H9 (cell line): ENCODE measurements around the gene POU2AF1. TPM values are rescaled to one million over a fixed set of nuclear protein-coding genes. Genes with fewer than 3 reads are reported as not detected.

Experiments used
- DNase-seq: peaks from one replicate; pipeline ENCODE4 v3.0.0-alpha.2; 2017
- H2AFZ ChIP-seq: one replicate; pipeline ENCODE4 v1.6.1; 2013; ENCODE audit warnings: mild to moderate bottlenecking, low read length, control low read depth, moderate library complexity
- H2AK5ac ChIP-seq: 2 replicates; pipeline ENCODE4 v1.6.1; 2013; ENCODE audit warnings: low read length, control low read depth, mixed read lengths; ENCODE audit not compliant: insufficient read length
- H2BK120ac ChIP-seq: one replicate; pipeline ENCODE4 v1.6.1; 2013; ENCODE audit warnings: low read depth, mild to moderate bottlenecking, low read length, control low read depth, inconsistent platforms; ENCODE audit not compliant: poor library complexity, severe bottlenecking
- H2BK12ac ChIP-seq: 2 replicates; pipeline ENCODE4 v1.6.1; 2013; ENCODE audit warnings: low read length, control low read depth, mixed read lengths, low read depth; ENCODE audit not compliant: insufficient read length
- H2BK15ac ChIP-seq: 2 replicates; pipeline ENCODE4 v1.6.1; 2013; ENCODE audit warnings: low read depth, low read length, control low read depth
- H2BK20ac ChIP-seq: one replicate; pipeline ENCODE4 v1.6.1; 2013; ENCODE audit warnings: low read depth, mild to moderate bottlenecking, low read length, control low read depth, inconsistent platforms; ENCODE audit not compliant: poor library complexity, severe bottlenecking
- H2BK5ac ChIP-seq: 2 replicates; pipeline ENCODE4 v1.6.1; 2013; ENCODE audit warnings: low read length, control low read depth, mixed read lengths; ENCODE audit not compliant: insufficient read length
- H3K14ac ChIP-seq: 2 replicates; pipeline ENCODE4 v1.6.1; 2013; ENCODE audit warnings: low read length, control low read depth; ENCODE audit not compliant: insufficient read depth
- H3K18ac ChIP-seq: 2 replicates; pipeline ENCODE4 v1.6.1; 2013; ENCODE audit warnings: low read depth, mild to moderate bottlenecking, mixed read lengths, low read length, control low read depth; ENCODE audit not compliant: insufficient read length
- H3K23ac ChIP-seq: 2 replicates; pipeline ENCODE4 v1.6.1; 2013; ENCODE audit warnings: low read length, control low read depth, mixed read lengths, low read depth; ENCODE audit not compliant: insufficient read length
- H3K23me2 ChIP-seq: 2 replicates; pipeline ENCODE4 v1.6.1; 2013; ENCODE audit warnings: low read depth, mild to moderate bottlenecking, mixed read lengths, low read length, control low read depth; ENCODE audit not compliant: insufficient read length, poor library complexity, severe bottlenecking
- H3K27ac ChIP-seq: 2 replicates; pipeline ENCODE4 v1.5.1; 2013; ENCODE audit warnings: low read length, control low read depth, mixed read lengths, low read depth; ENCODE audit not compliant: insufficient read length
- H3K27me3 ChIP-seq: 2 replicates; pipeline ENCODE4 v1.6.1; 2013; ENCODE audit warnings: low read length, control low read depth, inconsistent platforms; ENCODE audit not compliant: insufficient read depth
- H3K4ac ChIP-seq: 2 replicates; pipeline ENCODE4 v1.6.1; 2013; ENCODE audit warnings: low read depth, mild to moderate bottlenecking, control low read depth, inconsistent platforms, low read length, moderate library complexity
- H3K4me1 ChIP-seq: 2 replicates; pipeline ENCODE4 v1.6.1; 2013; ENCODE audit warnings: low read length, control low read depth, inconsistent platforms; ENCODE audit not compliant: insufficient read depth
- H3K4me2 ChIP-seq: 2 replicates; pipeline ENCODE4 v1.6.1; 2013; ENCODE audit warnings: low read length, control low read depth, mixed read lengths; ENCODE audit not compliant: insufficient read length, insufficient read depth
- H3K56ac ChIP-seq: 2 replicates; pipeline ENCODE4 v1.6.1; 2013; ENCODE audit warnings: low read depth, mild to moderate bottlenecking, mixed read lengths, low read length, control low read depth; ENCODE audit not compliant: insufficient read length
- H3K79me1 ChIP-seq: 2 replicates; pipeline ENCODE4 v1.6.1; 2013; ENCODE audit warnings: low read depth, mild to moderate bottlenecking, moderate library complexity, low read length, control low read depth, inconsistent platforms; ENCODE audit not compliant: insufficient read depth, poor library complexity, severe bottlenecking
- H3K79me2 ChIP-seq: 2 replicates; pipeline ENCODE4 v1.6.1; 2013; ENCODE audit warnings: low read length, control low read depth, inconsistent platforms; ENCODE audit not compliant: insufficient read depth
- H3K9ac ChIP-seq: 2 replicates; pipeline ENCODE4 v1.6.1; 2013; ENCODE audit warnings: low read length, control low read depth, mixed read lengths; ENCODE audit not compliant: insufficient read length; ENCODE audit errors: extremely low read depth
- H3K9me3 ChIP-seq: one replicate; pipeline ENCODE4 v1.6.1; 2013; ENCODE audit warnings: low read depth, low read length, inconsistent platforms; ENCODE audit not compliant: control insufficient read depth
- H3T11ph ChIP-seq: one replicate; pipeline ENCODE4 v1.6.1; 2013; ENCODE audit warnings: mild to moderate bottlenecking, low read length, control low read depth, inconsistent platforms
- H4K20me1 ChIP-seq: one replicate; pipeline ENCODE4 v1.6.1; 2013; ENCODE audit not compliant: control insufficient read depth, insufficient read length, insufficient read depth
- H4K5ac ChIP-seq: 2 replicates; pipeline ENCODE4 v1.6.1; 2013; ENCODE audit warnings: low read depth, mild to moderate bottlenecking, mixed read lengths, low read length, control low read depth; ENCODE audit not compliant: insufficient read length
- H4K8ac ChIP-seq: replicated peaks from 2 replicates; pipeline ENCODE4 v1.6.1; 2013; ENCODE audit warnings: low read length, control low read depth, mixed read lengths, low read depth; ENCODE audit not compliant: insufficient read length
- H4K91ac ChIP-seq: 2 replicates; pipeline ENCODE4 v1.6.1; 2013; ENCODE audit warnings: low read depth, mild to moderate bottlenecking, moderate library complexity, mixed read lengths, low read length, control low read depth; ENCODE audit not compliant: insufficient read length
- H3K27ac Mint-ChIP-seq, 3 experiments: 2 replicates in 2 of 3; 3 replicates in 1 of 3; pipeline ENCODE4 v1.8.0; 2020 to 2021; ENCODE audit warnings: mixed read lengths in 3 of 3, mild to moderate bottlenecking in 1 of 3, moderate library complexity in 1 of 3
- H3K27me3 Mint-ChIP-seq: 2 replicates; pipeline ENCODE4 v1.8.0; 2021; ENCODE audit warnings: low read depth, mild to moderate bottlenecking, moderate library complexity, mixed read lengths
- H3K36me3 Mint-ChIP-seq, 3 experiments: 2 replicates in 2 of 3; 3 replicates in 1 of 3; pipeline ENCODE4 v1.8.0; 2020 to 2021; ENCODE audit warnings: low read depth in 3 of 3, mixed read lengths in 3 of 3; ENCODE audit not compliant: insufficient read depth in 1 of 3
- H3K4me1 Mint-ChIP-seq, 2 experiments: 2 replicates each; pipeline ENCODE4 v1.8.0; 2020; ENCODE audit warnings: mixed read lengths in 2 of 2
- H3K4me3 Mint-ChIP-seq, 2 experiments: 2 replicates in 1 of 2; 3 replicates in 1 of 2; pipeline ENCODE4 v1.8.0; 2020 to 2021; ENCODE audit warnings: mild to moderate bottlenecking in 2 of 2, mixed read lengths in 2 of 2, moderate library complexity in 1 of 2
- H3K9me3 Mint-ChIP-seq, 2 experiments: 2 replicates in 1 of 2; 3 replicates in 1 of 2; pipeline ENCODE4 v1.8.0; 2020; ENCODE audit warnings: mild to moderate bottlenecking in 2 of 2, mixed read lengths in 2 of 2, moderate library complexity in 1 of 2
- CTCF ChIP-seq: fragments of 200-600 bp; sonication (generic); conservative IDR thresholded peaks from 3 replicates; pipeline ENCODE4 v1.8.0; 2021; ENCODE audit warnings: antibody characterized with exemption, mild to moderate bottlenecking
- WGBS: extraction: QIAGEN DNeasy Blood & Tissue Kit; methylation state at CpG from one replicate; pipeline ENCODE4 v1.1.7; 2013; ENCODE audit warnings: missing lambda C conversion rate, low lambda C conversion rate, mixed read lengths; ENCODE audit not compliant: insufficient read length; ENCODE audit errors: extremely low coverage; 5-methylcytosine and 5-hydroxymethylcytosine counted together
- total RNA-seq: library from RNA; stranded (reverse); gene quantifications from 2 replicates; pipeline ENCODE4 v1.2.1, GENCODE V29; 2021

The POU2AF1 gene
- total RNA-seq, 1 experiment from 2014 or later: not detected

- Histone ChIP-seq H4K91ac (no peak overlapping the region), H3K79me1 (no peaks in the 10 kb centered on the region), H3K4ac (no peak overlapping the region), H3K79me2 (no peaks in the 10 kb centered on the region), H3K9ac (no peak overlapping the region), H3K27me3 (no peaks in the 10 kb centered on the region), H3T11ph (no peak overlapping the region), H4K5ac (no peak overlapping the region), H4K8ac (no peak overlapping the region), H4K20me1 (no peaks in the 10 kb centered on the region), H2BK12ac (no peak overlapping the region), H3K18ac (no peak overlapping the region), H3K56ac (no peak overlapping the region), H3K23ac (no peak overlapping the region), H2BK20ac (no peak overlapping the region), H2AFZ (no peak overlapping the region), H2BK15ac (no peak overlapping the region), H2BK120ac (no peak overlapping the region), H2BK5ac (no peak overlapping the region), H3K9me3 (no peaks in the 10 kb centered on the region), H3K14ac (no peak overlapping the region), H3K4me1 (no peaks in the 10 kb centered on the region), H3K27ac (no peak overlapping the region), H3K23me2 (no peaks in the 10 kb centered on the region), H3K4me2 (no peak overlapping the region), H2AK5ac (no peak overlapping the region)
- H3K4me3 Mint-ChIP-seq: no peak overlapping the region
- H3K27ac Mint-ChIP-seq: no peak overlapping the region
- H3K4me1 Mint-ChIP-seq: no peaks in the 10 kb centered on the region
- no peaks in the 10 kb centered on the region for H3K9me3 Mint-ChIP-seq
- no peaks in the 10 kb centered on the region for H3K36me3 Mint-ChIP-seq
- H3K27me3 Mint-ChIP-seq: no peaks in the 10 kb centered on the region
- WGBS: no CpG with 5 or more reads among the region's 1 CpG
- no peak for TF ChIP-seq CTCF
- no peak for DNase-seq
These were observed 9.8 kb upstream of the POU2AF1 start for GRCh38 chr11:111388842-111389241.
